Measurements from ENCODE around the gene LOX. TPM values are rescaled to one million over a fixed set of nuclear protein-coding genes. Genes with fewer than 3 reads are reported as not detected.

Gene LOX
- total RNA-seq, 1 experiment from 2014 or later = 0.12 TPM

- H3K36me3 ChIP-seq (ENCODE audit: control insufficient read depth in 1 of 2, insufficient read depth in 2 of 2, low read length in 2 of 2) = no peaks in the 10 kb centered on the region
- POLR2A ChIA-PET = no interaction called here
- H3K27me3 ChIP-seq (ENCODE audit: insufficient read depth, low read length) = no peaks in the 10 kb centered on the region
- no peaks in the 10 kb centered on the region for H3K9me2 ChIP-seq (ENCODE audit: insufficient read depth)
- H3K4me3 ChIP-seq (replicated peaks in 1 of 2; ENCODE audit: low read depth in 1 of 2, low read length in 2 of 2) = no peak overlapping the region
- no peaks in the 10 kb centered on the region for H4K20me1 ChIP-seq (ENCODE audit: insufficient read depth)
- no peaks in the 10 kb centered on the region for H3K4me1 ChIP-seq (ENCODE audit: control insufficient read depth in 1 of 2, insufficient read depth in 2 of 2, low read length in 2 of 2)
- no peak overlapping the region for H3K4me2 ChIP-seq (ENCODE audit: low read length)
- H3K9ac ChIP-seq (ENCODE audit: low read length) = no peak overlapping the region
- no peak for ATAC-seq
- no peaks in the 10 kb centered on the region for H3K79me2 ChIP-seq (ENCODE audit: insufficient read depth, low read length)
- H3K27ac ChIP-seq (ENCODE audit: low read depth, low read length) = no peak overlapping the region
- DNase-seq (ENCODE audit: low read depth, low spot score) = no peak
- RAD21 ChIA-PET (ENCODE audit: low non-redundant PET in 1 of 2, low total read pairs in 2 of 2, uncharacterized antibody in 2 of 2, unreplicated experiment in 2 of 2) = no interaction called here
- H3K9me3 ChIP-seq (ENCODE audit: control insufficient read depth in 1 of 2, insufficient read depth in 1 of 2, low read depth in 1 of 2, low read length in 2 of 2) = no peaks in the 10 kb centered on the region
- H2AFZ ChIP-seq (ENCODE audit: low read depth, low read length, poor library complexity, severe bottlenecking) = no peak overlapping the region
- TF ChIP-seq EGR1 (IDR thresholded peaks at IDR 0.05; ENCODE audit: low read depth) (no peak), JUND (IDR thresholded peaks at IDR 0.05) (no peak), ZBTB33 (IDR thresholded peaks at IDR 0.05; ENCODE audit: extremely low read depth, insufficient replicate concordance, low read length) (no peak), ELF1 (IDR thresholded peaks at IDR 0.05; ENCODE audit: borderline replicate concordance, low read depth) (no peak), SIN3A (IDR thresholded peaks at IDR 0.05; ENCODE audit: low read depth) (no peak), YY1 (IDR thresholded peaks at IDR 0.05; ENCODE audit: extremely low read depth, insufficient replicate concordance, low read depth, low read length) (no peak), SP1 (IDR thresholded peaks at IDR 0.05; ENCODE audit: low read depth) (no peak), TCF7L2 (IDR thresholded peaks at IDR 0.05; ENCODE audit: borderline replicate concordance, extremely low read depth, insufficient read depth, insufficient read length) (no peak), ZFX (IDR thresholded peaks at IDR 0.05) (no peak), ZNF274 (IDR thresholded peaks at IDR 0.05; ENCODE audit: low read depth, low read length) (no peak), RAD21 (IDR thresholded peaks at IDR 0.05; ENCODE audit: low read depth) (no peak), POLR2AphosphoS5 (IDR thresholded peaks at IDR 0.05; ENCODE audit: low read depth, low read length) (no peak), SRF (IDR thresholded peaks at IDR 0.05; ENCODE audit: low read depth) (no peak), REST (IDR thresholded peaks at IDR 0.05; ENCODE audit: low read depth) (no peak), EZH2phosphoT487 (IDR thresholded peaks at IDR 0.05; ENCODE audit: borderline replicate concordance) (no peak), CTCF (IDR thresholded peaks at IDR 0.05 in 2 of 3, conservative IDR thresholded peaks at IDR 0.05 in 1 of 3; ENCODE audit: borderline replicate concordance in 1 of 3, insufficient read depth in 1 of 3, low read depth in 2 of 3, low read length in 2 of 3) (no peak), FOSL1 (IDR thresholded peaks at IDR 0.05; ENCODE audit: low read depth) (no peak), MAX (IDR thresholded peaks at IDR 0.05) (no peak), EZH2 (IDR thresholded peaks at IDR 0.05) (no peak)
- CTCF ChIA-PET = no interaction called here
- intact Hi-C loops (cut with micrococcal nuclease) = no loop called here
- no TSS peak for BruUV-seq (replicated peaks)
Observed at GRCh38 chr5:122089096-122090013, 11.3 kb upstream of the LOX start.
